Body of pancreas (tissue), 4 donors: Measurements from ENCODE around the gene MGLL.

Experiments
- CTCF ChIP-seq, 7 experiments: fragments of 450-650 bp in 4 of 7; fragments of 200-600 bp in 3 of 7; sonication (generic) in 3 of 7; IDR thresholded peaks; one replicate each; pipeline ENCODE4 v1.5.1; 2016 to 2019; ENCODE audit warnings: antibody characterized with exemption in 7 of 7
- POLR2A ChIP-seq, 3 donors: fragments of 450-650 bp; IDR thresholded peaks; one replicate each; pipeline ENCODE4 v1.6.1; 2016; ENCODE audit warnings: antibody characterized with exemption in 3 of 3, mild to moderate bottlenecking in 2 of 3

- TF ChIP-seq CTCF (IDR thresholded peaks at IDR 0.05) = no peak
- TF ChIP-seq POLR2A (IDR thresholded peaks at IDR 0.05) = no peak
Observed at GRCh38 chr3:127738192-127738840, 84.0 kb downstream of the MGLL start.
